OCI-LY3 (cell line): Measurements from ENCODE around the gene LPP.

ENCODE experiments used
- H2AFZ ChIP-seq: fragments of 200-600, 300-600 bp; shearing (Covaris generic); 2 replicates; pipeline ENCODE4 v1.6.0; 2014; ENCODE audit warnings: antibody characterized with exemption, low read depth, low read length
- H3K27ac ChIP-seq: fragments of 200-600, 300-600 bp; sonication (generic); 2 replicates; pipeline ENCODE4 v1.5.1; 2014; ENCODE audit warnings: mild to moderate bottlenecking, low read length, moderate library complexity, mixed read lengths
- H3K27me3 ChIP-seq: fragments of 200-600, 300-600 bp; sonication (generic); 2 replicates; pipeline ENCODE4 v1.6.1; 2014; ENCODE audit warnings: low read depth, low read length, mixed read lengths
- H3K36me3 ChIP-seq: fragments of 200-600, 300-600 bp; sonication (generic); replicated peaks from 2 replicates; pipeline ENCODE3; 2014; ENCODE audit warnings: low read depth, low read length, mixed read lengths
- H3K4me1 ChIP-seq: fragments of 300-600, 200-600 bp; sonication (generic); 2 replicates; pipeline ENCODE4 v1.6.1; 2014; ENCODE audit warnings: low read length, mixed read lengths
- H3K4me2 ChIP-seq: fragments of 200-600, 300-600 bp; sonication (generic); 2 replicates; pipeline ENCODE4 v1.6.1; 2014; ENCODE audit warnings: low read length, mixed read lengths
- H3K4me3 ChIP-seq: fragments of 300-600, 200-600 bp; sonication (generic); 2 replicates; pipeline ENCODE4 v1.5.1; 2014; ENCODE audit warnings: antibody characterized with exemption, mild to moderate bottlenecking, low read length, moderate library complexity
- H3K79me2 ChIP-seq: fragments of 300-600, 200-600 bp; shearing (Covaris generic); 2 replicates; pipeline ENCODE4 v1.6.1; 2014; ENCODE audit warnings: mild to moderate bottlenecking, low read length, mixed read lengths
- H3K9ac ChIP-seq: fragments of 300-600, 200-600 bp; shearing (Covaris generic); 2 replicates; pipeline ENCODE4 v1.6.0; 2014; ENCODE audit warnings: mild to moderate bottlenecking, low read length, moderate library complexity
- H3K9me3 ChIP-seq: fragments of 200-600, 300-600 bp; shearing (Covaris generic); 2 replicates; pipeline ENCODE4 v1.6.1; 2014; ENCODE audit warnings: low read length, mixed read lengths; ENCODE audit not compliant: insufficient read depth
- H4K20me1 ChIP-seq: fragments of 200-600, 300-600 bp; sonication (generic); 2 replicates; pipeline ENCODE4 v1.6.1; 2016; ENCODE audit warnings: low read length, mixed read lengths; ENCODE audit not compliant: insufficient read depth
- CTCF ChIP-seq: fragments of 200-600, 300-600 bp; sonication (generic); IDR thresholded peaks from 2 replicates; pipeline ENCODE4 v1.5.1; 2014; ENCODE audit warnings: antibody characterized with exemption, low read length, low read depth
- EZH2phosphoT487 ChIP-seq: fragments of 200-600 bp; shearing (Covaris generic); IDR thresholded peaks from 2 replicates; pipeline ENCODE4 v1.6.1; 2018; ENCODE audit warnings: antibody characterized with exemption, mixed run types, low read depth

The LPP gene

GRCh38 chr3:188229726-188230125 lies 75.8 kb downstream of the LPP start:
- Histone ChIP-seq H3K79me2 (no peaks in the 10 kb centered on the region), H3K4me1 (no peaks in the 10 kb centered on the region), H3K36me3 (no peaks in the 10 kb centered on the region), H3K9ac (no peak overlapping the region), H3K9me3 (no peaks in the 10 kb centered on the region), H4K20me1 (no peaks in the 10 kb centered on the region), H2AFZ (no peak overlapping the region), H3K4me3 (no peak overlapping the region), H3K4me2 (no peak overlapping the region), H3K27ac (no peak overlapping the region), H3K27me3 (no peaks in the 10 kb centered on the region)
- TF ChIP-seq EZH2phosphoT487, result no peak

GRCh38 chr3:188230962-188231361 lies 77.0 kb downstream of the LPP start:
- Histone ChIP-seq H3K4me3 (no peak overlapping the region), H4K20me1 (no peaks in the 10 kb centered on the region), H3K9me3 (no peaks in the 10 kb centered on the region), H3K36me3 (no peaks in the 10 kb centered on the region), H3K9ac (no peak overlapping the region), H2AFZ (no peak overlapping the region), H3K27ac (no peak overlapping the region), H3K79me2 (no peaks in the 10 kb centered on the region), H3K4me2 (no peak overlapping the region), H3K4me1 (no peaks in the 10 kb centered on the region), H3K27me3 (no peaks in the 10 kb centered on the region)
- no peak for TF ChIP-seq EZH2phosphoT487
- TF ChIP-seq CTCF, result no peak

- Histone ChIP-seq H3K9me3 (no peaks in the 10 kb centered on the region), H3K4me3 (no peak overlapping the region), H3K9ac (no peak overlapping the region), H3K27me3 (no peaks in the 10 kb centered on the region), H3K27ac (no peak overlapping the region), H3K36me3 (no peaks in the 10 kb centered on the region), H3K4me2 (no peak overlapping the region), H3K79me2 (no peaks in the 10 kb centered on the region), H4K20me1 (no peaks in the 10 kb centered on the region), H3K4me1 (no peaks in the 10 kb centered on the region), H2AFZ (no peak overlapping the region)
- TF ChIP-seq EZH2phosphoT487, result no peak
- TF ChIP-seq CTCF, result no peak
Observed at GRCh38 chr3:188231456-188231855, 77.5 kb downstream of the LPP start.

- H3K27ac ChIP-seq, result no peak overlapping the region
- no peaks in the 10 kb centered on the region for H3K27me3 ChIP-seq
- H3K4me3 ChIP-seq, result no peak overlapping the region
- no peaks in the 10 kb centered on the region for H3K4me1 ChIP-seq
- no peaks in the 10 kb centered on the region for H4K20me1 ChIP-seq
- TF ChIP-seq CTCF (no peak), EZH2phosphoT487 (no peak)
- no peak overlapping the region for H3K4me2 ChIP-seq
- no peak overlapping the region for H3K9ac ChIP-seq
- no peaks in the 10 kb centered on the region for H3K9me3 ChIP-seq
- H3K79me2 ChIP-seq, result no peaks in the 10 kb centered on the region
- no peak overlapping the region for H2AFZ ChIP-seq
- no peaks in the 10 kb centered on the region for H3K36me3 ChIP-seq
Observed at GRCh38 chr3:188232656-188233055, 78.7 kb downstream of the LPP start.

GRCh38 chr3:188233320-188233719 lies 79.4 kb downstream of the LPP start:
- Histone ChIP-seq H3K27ac (no peak overlapping the region), H3K27me3 (no peaks in the 10 kb centered on the region), H4K20me1 (no peaks in the 10 kb centered on the region), H2AFZ (no peak overlapping the region), H3K79me2 (no peaks in the 10 kb centered on the region), H3K4me3 (no peak overlapping the region), H3K36me3 (no peaks in the 10 kb centered on the region), H3K9ac (no peak overlapping the region), H3K4me1 (no peaks in the 10 kb centered on the region), H3K4me2 (no peak overlapping the region), H3K9me3 (no peaks in the 10 kb centered on the region)
- TF ChIP-seq EZH2phosphoT487 (no peak), CTCF (no peak)
